LNCaP clone FGC (cell line): ENCODE results near the gene ARHGAP12.
A peak's percentile ranks its signal among the peaks of the same experiment; 100 is the strongest.

Source experiments
- DNase-seq: peaks from one replicate; pipeline ENCODE4 v3.0.0-alpha.2; 2011; ENCODE audit warnings: low read depth
- H3K4me3 ChIP-seq: 2 replicates; pipeline ENCODE4 v1.5.1; 2011; ENCODE audit warnings: mild to moderate bottlenecking, low read depth, low read length, control low read depth
- TF ChIP-seq, protein P1 (sequence below): IDR thresholded peaks from 2 replicates; pipeline ENCODE4 v1.5.1; 2012; ENCODE audit warnings: mild to moderate bottlenecking; ENCODE audit not compliant: control insufficient read depth, insufficient read depth; ENCODE audit errors: extremely low read depth

The ARHGAP12 gene

DNA sequence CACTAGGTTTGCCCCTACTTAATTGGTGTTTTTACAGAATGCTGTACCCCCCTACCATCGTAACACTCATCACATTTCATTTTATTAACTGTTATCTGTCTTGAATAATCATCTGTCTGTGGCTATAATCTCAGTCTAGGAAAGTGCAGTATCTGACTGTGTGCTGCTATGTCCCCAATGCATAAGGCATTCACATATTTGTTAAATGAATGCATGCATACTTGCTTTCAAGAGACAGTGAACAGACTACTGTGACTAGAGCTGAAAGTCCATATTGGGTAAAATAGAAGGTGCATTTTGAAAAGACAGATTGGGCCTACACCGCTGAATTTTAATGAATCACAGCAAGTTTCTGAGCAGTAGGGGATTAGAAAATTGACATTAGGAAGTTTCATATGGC is 112.3 kb downstream of the ARHGAP12 start:
- no peak for DNase-seq
- TF ChIP-seq, protein P1, sequence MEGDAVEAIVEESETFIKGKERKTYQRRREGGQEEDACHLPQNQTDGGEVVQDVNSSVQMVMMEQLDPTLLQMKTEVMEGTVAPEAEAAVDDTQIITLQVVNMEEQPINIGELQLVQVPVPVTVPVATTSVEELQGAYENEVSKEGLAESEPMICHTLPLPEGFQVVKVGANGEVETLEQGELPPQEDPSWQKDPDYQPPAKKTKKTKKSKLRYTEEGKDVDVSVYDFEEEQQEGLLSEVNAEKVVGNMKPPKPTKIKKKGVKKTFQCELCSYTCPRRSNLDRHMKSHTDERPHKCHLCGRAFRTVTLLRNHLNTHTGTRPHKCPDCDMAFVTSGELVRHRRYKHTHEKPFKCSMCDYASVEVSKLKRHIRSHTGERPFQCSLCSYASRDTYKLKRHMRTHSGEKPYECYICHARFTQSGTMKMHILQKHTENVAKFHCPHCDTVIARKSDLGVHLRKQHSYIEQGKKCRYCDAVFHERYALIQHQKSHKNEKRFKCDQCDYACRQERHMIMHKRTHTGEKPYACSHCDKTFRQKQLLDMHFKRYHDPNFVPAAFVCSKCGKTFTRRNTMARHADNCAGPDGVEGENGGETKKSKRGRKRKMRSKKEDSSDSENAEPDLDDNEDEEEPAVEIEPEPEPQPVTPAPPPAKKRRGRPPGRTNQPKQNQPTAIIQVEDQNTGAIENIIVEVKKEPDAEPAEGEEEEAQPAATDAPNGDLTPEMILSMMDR = no peak

DNA sequence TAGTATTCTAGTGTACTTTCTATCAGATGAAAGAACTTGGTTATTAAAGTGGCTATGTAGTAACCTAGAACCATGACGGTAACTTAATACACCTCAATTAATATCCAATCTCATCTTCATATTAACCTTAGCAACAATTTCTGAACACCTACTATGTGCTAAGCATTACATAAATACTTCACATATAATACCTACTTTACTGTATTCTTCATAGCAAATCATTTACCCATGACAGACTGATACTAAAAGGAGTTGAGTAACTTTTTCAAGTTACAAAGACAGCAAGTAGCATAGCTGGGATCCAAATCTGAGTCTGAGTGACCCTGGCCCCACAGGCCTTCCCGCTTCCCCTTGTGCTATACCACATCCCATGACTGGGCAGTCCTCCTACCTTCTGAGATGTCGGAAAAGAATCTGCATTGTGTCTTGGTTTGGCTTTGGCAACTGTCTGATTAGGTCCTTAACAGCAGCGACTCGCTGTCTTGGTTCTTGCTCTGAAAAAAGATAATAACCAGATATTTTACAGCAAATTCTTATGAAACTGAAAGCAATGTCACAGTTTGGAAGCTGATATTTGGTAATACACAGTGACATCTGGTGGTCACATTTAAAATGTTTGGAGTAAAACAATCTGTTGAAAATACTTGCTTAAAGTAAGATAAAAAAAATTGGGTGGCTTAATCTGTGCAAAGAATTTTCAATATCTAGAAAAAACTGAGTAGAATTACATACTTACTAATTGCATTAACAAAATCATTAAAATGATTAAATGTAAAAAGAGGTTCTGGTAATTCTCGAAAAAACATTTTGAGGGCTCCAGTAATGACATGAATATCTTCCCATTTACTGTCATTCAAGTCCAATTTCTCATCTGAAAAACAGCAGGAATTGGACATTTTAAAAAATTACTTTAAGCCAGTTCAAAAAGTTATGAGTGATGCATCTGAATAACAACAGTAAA is 120.1 kb downstream of the ARHGAP12 start:
- peak; percentile 8 for DNase-seq
- TF ChIP-seq, protein P1 = peak; percentile 49
- H3K4me3 ChIP-seq = no peak overlapping the region

More for the DNA sequence above, 112.3 kb downstream of the ARHGAP12 start:
- no peak overlapping the region for H3K4me3 ChIP-seq

DNA sequence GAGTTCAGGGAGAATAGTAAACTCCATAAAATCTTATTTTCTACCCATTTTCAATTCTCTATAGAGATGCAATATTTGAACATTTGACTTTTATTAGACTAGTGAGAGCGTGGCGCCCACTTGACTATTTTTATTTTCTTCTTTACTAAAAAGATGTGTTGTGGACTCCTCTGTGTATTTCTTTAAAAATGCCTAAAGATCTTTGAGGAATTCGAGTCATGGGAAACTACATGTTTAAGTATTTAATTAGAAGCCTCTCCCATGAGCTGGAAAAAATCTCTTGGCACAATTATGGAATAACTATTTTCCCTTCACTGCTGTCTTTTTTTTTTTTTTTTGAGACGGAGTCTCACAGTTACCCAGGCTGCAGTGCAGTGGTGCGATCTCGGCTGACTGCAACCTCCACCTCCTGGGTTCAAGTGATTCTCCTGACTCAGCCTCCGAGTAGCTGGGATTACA is 124.2 kb downstream of the ARHGAP12 start:
- H3K4me3 ChIP-seq = no peak overlapping the region
- TF ChIP-seq, protein P1 = no peak
- DNase-seq = no peak

DNA sequence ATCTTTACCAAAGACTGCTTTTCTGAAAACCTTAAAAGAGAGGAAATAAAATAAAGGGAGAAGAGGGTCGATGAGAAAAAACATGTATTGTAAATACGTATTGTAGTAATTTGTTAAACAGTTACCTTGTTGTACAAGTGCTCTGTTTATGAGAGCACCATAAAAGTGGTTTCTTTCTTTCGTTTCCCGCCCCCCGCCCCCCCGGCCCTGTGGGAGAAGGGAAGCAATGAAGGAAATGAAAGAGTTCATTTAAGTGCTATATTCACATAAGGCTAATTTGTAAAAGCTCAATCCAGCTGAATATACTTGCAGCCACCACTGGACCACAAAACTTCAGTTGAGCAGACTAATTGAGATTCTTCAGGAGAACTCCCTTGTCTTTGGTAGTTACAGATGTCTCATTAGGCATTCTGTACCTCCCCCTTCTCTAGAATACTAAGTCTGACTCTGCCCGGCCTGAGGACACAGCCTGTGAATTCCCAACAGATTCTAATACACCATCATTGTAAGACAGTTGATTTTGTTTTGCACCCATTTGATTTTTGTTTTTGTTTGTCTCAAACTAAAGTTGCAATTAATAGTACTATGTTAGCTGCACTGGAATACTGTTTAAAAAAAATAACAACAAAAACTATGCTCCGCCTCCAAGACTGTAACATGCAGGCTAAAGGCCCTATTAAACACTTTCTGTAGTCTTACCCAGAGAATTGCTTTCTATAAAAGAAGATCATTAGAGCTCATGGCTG is 124.9 kb downstream of the ARHGAP12 start:
- TF ChIP-seq, protein P1 = no peak
- H3K4me3 ChIP-seq = no peak overlapping the region
- no peak for DNase-seq

DNA sequence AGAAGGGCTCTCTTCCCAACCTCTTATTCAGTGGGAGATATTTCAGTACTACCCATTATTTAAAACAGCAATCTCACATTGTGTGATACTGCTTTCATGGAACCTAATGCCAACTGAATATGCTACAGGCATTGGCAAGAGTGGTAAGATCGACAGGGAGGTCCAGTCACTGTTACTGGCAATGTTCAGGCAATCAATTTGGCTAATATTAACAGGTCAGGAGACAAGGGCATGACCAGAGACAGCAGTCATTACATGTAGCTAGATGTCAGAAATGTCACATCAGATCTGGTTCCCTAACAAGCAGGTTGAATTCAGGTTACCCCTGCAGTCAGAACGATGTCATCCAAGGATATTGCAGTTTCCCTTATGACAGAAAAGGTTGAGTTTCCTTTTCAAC is 129.4 kb downstream of the ARHGAP12 start:
- TF ChIP-seq, protein P1 = no peak
- H3K4me3 ChIP-seq = no peak overlapping the region
- no peak for DNase-seq

DNA sequence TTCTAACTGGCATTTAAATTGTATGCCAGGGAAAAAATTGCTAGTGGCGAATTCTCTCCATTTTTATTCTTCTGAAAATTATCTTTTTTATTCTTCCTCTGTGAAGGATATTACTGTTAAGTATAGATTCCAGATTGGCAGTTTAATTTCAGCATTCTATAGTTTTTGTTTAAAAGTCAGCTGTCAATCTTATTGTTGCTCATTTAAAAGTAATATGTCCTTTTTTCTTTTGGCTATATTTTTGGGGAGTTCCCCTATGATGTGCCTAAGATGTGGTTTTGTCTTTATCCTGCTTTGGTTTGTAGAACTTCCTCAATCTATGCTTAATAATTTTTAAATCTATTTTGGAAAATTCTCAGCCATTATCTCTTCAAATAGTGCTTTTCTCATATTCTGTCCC is 135.9 kb downstream of the ARHGAP12 start:
- TF ChIP-seq, protein P1 = no peak
- no peak for DNase-seq

More for the DNA sequence above, 135.9 kb downstream of the ARHGAP12 start:
- no peak overlapping the region for H3K4me3 ChIP-seq
